A673 (cell line): Measurements from ENCODE around the gene CLEC17A. TPM values are rescaled to one million over a fixed set of nuclear protein-coding genes. Genes with fewer than 3 reads are reported as not detected.
A peak's percentile ranks its signal among the peaks of the same experiment; 100 is the strongest.

Experiments used
- BruUV-seq: library from RNA; stranded (reverse); fragments of 400-500 nt; replicated peaks from 2 replicates; lab custom pipeline; 2021; lab: Mats Ljungman, UMichigan
- CTCF ChIA-PET: fragments of 300-600 bp; sonication (Branson Sonifier 250); formaldehyde crosslinking; loops from one replicate; lab custom pipeline; 2022; ENCODE audit warnings: antibody characterized with exemption; lab: Charles Lee
- POLR2A ChIA-PET: fragments of 300-600 bp; sonication (Branson Sonifier 250); formaldehyde crosslinking; loops from one replicate; lab custom pipeline; 2022; ENCODE audit warnings: antibody characterized with exemption; ENCODE audit not compliant: low non-redundant PET; lab: Charles Lee
- DNase-seq: peaks from one replicate; pipeline ENCODE4 v3.0.0-alpha.2; 2015; ENCODE audit warnings: low spot score
- H3K27ac ChIP-seq: fragments of 200-600 bp; sonication (generic); 2 replicates; pipeline ENCODE4 v1.5.1; 2016; ENCODE audit warnings: mixed run types, low read depth, mild to moderate bottlenecking, mixed read lengths, antibody characterized with exemption, low read length; ENCODE audit not compliant: poor library complexity, severe bottlenecking
- H3K27me3 ChIP-seq: fragments of 200-600 bp; sonication (generic); replicated peaks from 2 replicates; pipeline ENCODE4 v1.6.1; 2017; ENCODE audit warnings: mixed run types, low read depth, mild to moderate bottlenecking, mixed read lengths, antibody characterized with exemption, low read length; ENCODE audit not compliant: insufficient read depth, poor library complexity
- H3K36me3 ChIP-seq: fragments of 200-600 bp; sonication (generic); 2 replicates; pipeline ENCODE4 v1.6.1; 2016; ENCODE audit warnings: mixed run types, mild to moderate bottlenecking, mixed read lengths, antibody characterized with exemption, low read length; ENCODE audit not compliant: insufficient read depth, poor library complexity, severe bottlenecking
- H3K4me1 ChIP-seq: fragments of 200-600 bp; sonication (generic); 2 replicates; pipeline ENCODE4 v1.6.1; 2017; ENCODE audit warnings: mixed run types, mild to moderate bottlenecking, mixed read lengths, antibody characterized with exemption, low read length; ENCODE audit not compliant: insufficient read depth, poor library complexity, severe bottlenecking
- H3K4me3 ChIP-seq: fragments of 200-600 bp; sonication (generic); 2 replicates; pipeline ENCODE4 v1.5.1; 2016; ENCODE audit warnings: low read depth, mixed run types, mild to moderate bottlenecking, mixed read lengths, low read length; ENCODE audit not compliant: poor library complexity, severe bottlenecking
- H3K9me3 ChIP-seq: fragments of 200-600 bp; sonication (generic); 2 replicates; pipeline ENCODE4 v1.6.1; 2016; ENCODE audit warnings: mixed run types, low read depth, mild to moderate bottlenecking, mixed read lengths, antibody characterized with exemption, low read length; ENCODE audit not compliant: poor library complexity, severe bottlenecking
- EZH2 ChIP-seq: fragments of 200-600 bp; sonication (generic); IDR thresholded peaks from 2 replicates; pipeline ENCODE4 v1.6.1; 2017; ENCODE audit warnings: borderline replicate concordance, low read depth, mild to moderate bottlenecking, mixed read lengths, antibody characterized with exemption, low read length; ENCODE audit not compliant: poor library complexity, severe bottlenecking
- intact Hi-C: fragments of 100-400 bp; cut with micrococcal nuclease; formaldehyde crosslinking; loops from one replicate; pipeline ENCODE4 v1.10.0; 2022; ENCODE audit not compliant: unreplicated experiment
- total RNA-seq: library from RNA; stranded (reverse); gene quantifications from 2 replicates; pipeline ENCODE4 v1.2.3, GENCODE V29; 2021
- TF ChIP-seq, protein P1 (sequence below): fragments of 300-800, 200-600 bp; sonication (generic); conservative IDR thresholded peaks from 2 replicates; pipeline ENCODE4 v1.5.1; 2017; ENCODE audit warnings: low read depth, mild to moderate bottlenecking, antibody characterized with exemption, low read length, moderate library complexity, mixed read lengths

CLEC17A gene
- total RNA-seq, 1 experiment from 2014 or later: not detected

- ChIA-PET POLR2A (no interaction called here), CTCF (interaction anchor here (0.5 kb wide), 1 partner anchor 210 kb away, joined by 4 read pairs; no protein-coding TSS in a partner anchor)
- no peak for DNase-seq
- H3K36me3 ChIP-seq: peaks cover 18% of the 10 kb centered on the region
- intact Hi-C loops: no loop called here
- TSS peak; percentile 93 for BruUV-seq
- TF ChIP-seq, protein P1, sequence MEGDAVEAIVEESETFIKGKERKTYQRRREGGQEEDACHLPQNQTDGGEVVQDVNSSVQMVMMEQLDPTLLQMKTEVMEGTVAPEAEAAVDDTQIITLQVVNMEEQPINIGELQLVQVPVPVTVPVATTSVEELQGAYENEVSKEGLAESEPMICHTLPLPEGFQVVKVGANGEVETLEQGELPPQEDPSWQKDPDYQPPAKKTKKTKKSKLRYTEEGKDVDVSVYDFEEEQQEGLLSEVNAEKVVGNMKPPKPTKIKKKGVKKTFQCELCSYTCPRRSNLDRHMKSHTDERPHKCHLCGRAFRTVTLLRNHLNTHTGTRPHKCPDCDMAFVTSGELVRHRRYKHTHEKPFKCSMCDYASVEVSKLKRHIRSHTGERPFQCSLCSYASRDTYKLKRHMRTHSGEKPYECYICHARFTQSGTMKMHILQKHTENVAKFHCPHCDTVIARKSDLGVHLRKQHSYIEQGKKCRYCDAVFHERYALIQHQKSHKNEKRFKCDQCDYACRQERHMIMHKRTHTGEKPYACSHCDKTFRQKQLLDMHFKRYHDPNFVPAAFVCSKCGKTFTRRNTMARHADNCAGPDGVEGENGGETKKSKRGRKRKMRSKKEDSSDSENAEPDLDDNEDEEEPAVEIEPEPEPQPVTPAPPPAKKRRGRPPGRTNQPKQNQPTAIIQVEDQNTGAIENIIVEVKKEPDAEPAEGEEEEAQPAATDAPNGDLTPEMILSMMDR: no peak
- no peak for TF ChIP-seq EZH2
- H3K4me3 ChIP-seq: no peak overlapping the region
- no peaks in the 10 kb centered on the region for H3K27me3 ChIP-seq
- peaks cover 8% of the 10 kb centered on the region for H3K4me1 ChIP-seq
- H3K9me3 ChIP-seq: no peaks in the 10 kb centered on the region
- no peak overlapping the region for H3K27ac ChIP-seq
Measured at GRCh38 chr19:14565765-14566711, 16.8 kb upstream of the CLEC17A start.

GRCh38 chr19:14566712-14567077 is 16.2 kb upstream of the CLEC17A start:
- DNase-seq: peak; percentile 39
- BruUV-seq: no TSS peak
- intact Hi-C loops: no loop called here
- POLR2A ChIA-PET: no interaction called here
- Histone ChIP-seq H3K4me3 (no peak overlapping the region), H3K27ac (no peak overlapping the region), H3K4me1 (peaks cover 9% of the 10 kb centered on the region), H3K36me3 (peaks cover 18% of the 10 kb centered on the region), H3K9me3 (no peaks in the 10 kb centered on the region), H3K27me3 (no peaks in the 10 kb centered on the region)
- TF ChIP-seq, protein P1: no peak
- no peak for TF ChIP-seq EZH2
- CTCF ChIA-PET: interaction anchor here (0.5 kb wide), 1 partner anchor 210 kb away, joined by 4 read pairs; no protein-coding TSS in a partner anchor

- no TSS peak for BruUV-seq
Measured at GRCh38 chr19:14567079-14567478, 15.8 kb upstream of the CLEC17A start.

More at GRCh38 chr19:14567079-14567478, 15.8 kb upstream of the CLEC17A start:
- Histone ChIP-seq H3K4me1 (peaks cover 9% of the 10 kb centered on the region), H3K27ac (no peak overlapping the region), H3K36me3 (peaks cover 18% of the 10 kb centered on the region), H3K9me3 (no peaks in the 10 kb centered on the region), H3K4me3 (no peak overlapping the region), H3K27me3 (no peaks in the 10 kb centered on the region)
- no peak for DNase-seq
- intact Hi-C loops: no loop called here
- ChIA-PET POLR2A (no interaction called here), CTCF (no interaction called here)
- TF ChIP-seq EZH2: no peak
- TF ChIP-seq, protein P1: no peak
